PC-9 (cell line): ENCODE results near the gene MYH11. TPM values are rescaled to one million over a fixed set of nuclear protein-coding genes. Genes with fewer than 3 reads are reported as not detected.

Experiments
- BruUV-seq: library from RNA; stranded (reverse); fragments of 400-500 nt; replicated peaks from 2 replicates; lab custom pipeline; 2021; lab: Mats Ljungman, UMichigan
- CTCF ChIA-PET: fragments of 300-600 bp; sonication (Branson Sonifier 250); formaldehyde crosslinking; loops from one replicate; lab custom pipeline; 2022; ENCODE audit warnings: antibody characterized with exemption; lab: Charles Lee
- POLR2A ChIA-PET: fragments of 300-600 bp; sonication (Branson Sonifier 250); formaldehyde crosslinking; loops from one replicate; lab custom pipeline; 2022; ENCODE audit warnings: antibody characterized with exemption; ENCODE audit not compliant: unreplicated experiment; lab: Charles Lee
- DNase-seq, 2 experiments: peaks; one replicate each; pipeline versions ENCODE4 v3.0.0 to v3.0.0-alpha.2; 2015 to 2022; ENCODE audit warnings: mixed read lengths in 1 of 2
- H2AFZ ChIP-seq: fragments of 200-600 bp; sonication (generic); 2 replicates; pipeline ENCODE4 v1.8.1; 2017; ENCODE audit warnings: antibody characterized with exemption
- H3F3A ChIP-seq: fragments of 200-600 bp; sonication (generic); 2 replicates; pipeline ENCODE4 v1.8.1; 2017; ENCODE audit warnings: antibody characterized with exemption, mild to moderate bottlenecking, low read depth; ENCODE audit not compliant: insufficient read depth
- H3K27ac ChIP-seq: fragments of 200-600 bp; sonication (generic); 2 replicates; pipeline ENCODE4 v1.6.1; 2016; ENCODE audit warnings: mixed run types
- H3K27me3 ChIP-seq: fragments of 200-600 bp; sonication (generic); 2 replicates; pipeline ENCODE4 v1.6.1; 2016; ENCODE audit warnings: low read depth, mixed run types; ENCODE audit not compliant: insufficient read depth
- H3K36me3 ChIP-seq: fragments of 200-600 bp; sonication (generic); 2 replicates; pipeline ENCODE4 v1.6.1; 2016; ENCODE audit warnings: low read depth, mixed run types
- H3K4me1 ChIP-seq: fragments of 200-600 bp; sonication (generic); replicated peaks from 2 replicates; pipeline ENCODE4 v1.6.1; 2016; ENCODE audit warnings: mixed run types; ENCODE audit not compliant: insufficient read depth
- H3K4me2 ChIP-seq: fragments of 200-600 bp; sonication (generic); 2 replicates; pipeline ENCODE4 v1.6.1; 2017; ENCODE audit warnings: mixed run types
- H3K4me3 ChIP-seq: fragments of 200-600 bp; sonication (generic); 2 replicates; pipeline ENCODE4 v1.6.1; 2016; ENCODE audit warnings: mixed run types
- H3K79me2 ChIP-seq: fragments of 200-600 bp; sonication (generic); 2 replicates; pipeline ENCODE4 v1.6.1; 2017; ENCODE audit warnings: low read depth, mixed run types
- H3K9me2 ChIP-seq: fragments of 200-600 bp; sonication (generic); 2 replicates; pipeline ENCODE4 v1.8.1; 2017; ENCODE audit warnings: mild to moderate bottlenecking; ENCODE audit not compliant: insufficient read depth
- H3K9me3 ChIP-seq: fragments of 200-600 bp; sonication (generic); 2 replicates; pipeline ENCODE4 v1.8.1; 2016; ENCODE audit warnings: low read depth; ENCODE audit not compliant: insufficient read depth
- H4K20me1 ChIP-seq: fragments of 200-600 bp; sonication (generic); 2 replicates; pipeline ENCODE4 v1.8.1; 2017; ENCODE audit not compliant: insufficient read depth
- EZH2 ChIP-seq: fragments of 200-600 bp; sonication (generic); IDR thresholded peaks from 2 replicates; pipeline ENCODE4 v1.8.0; 2017; ENCODE audit warnings: antibody characterized with exemption, low read depth
- intact Hi-C: fragments of 100-400 bp; cut with micrococcal nuclease; formaldehyde crosslinking; loops from one replicate; pipeline ENCODE4 v1.10.0; 2022; ENCODE audit not compliant: unreplicated experiment
- total RNA-seq: library from RNA; stranded (reverse); gene quantifications from 2 replicates; pipeline ENCODE4 v1.2.3, GENCODE V29; 2021
- TF ChIP-seq, protein P1 (sequence below): fragments of 200-600 bp; sonication (generic); conservative IDR thresholded peaks from 2 replicates; pipeline ENCODE4 v1.6.1; 2017; ENCODE audit warnings: mixed run types, antibody characterized with exemption, mild to moderate bottlenecking, moderate library complexity

The MYH11 gene
- total RNA-seq, 1 experiment from 2014 or later, result 0.11 TPM

DNA sequence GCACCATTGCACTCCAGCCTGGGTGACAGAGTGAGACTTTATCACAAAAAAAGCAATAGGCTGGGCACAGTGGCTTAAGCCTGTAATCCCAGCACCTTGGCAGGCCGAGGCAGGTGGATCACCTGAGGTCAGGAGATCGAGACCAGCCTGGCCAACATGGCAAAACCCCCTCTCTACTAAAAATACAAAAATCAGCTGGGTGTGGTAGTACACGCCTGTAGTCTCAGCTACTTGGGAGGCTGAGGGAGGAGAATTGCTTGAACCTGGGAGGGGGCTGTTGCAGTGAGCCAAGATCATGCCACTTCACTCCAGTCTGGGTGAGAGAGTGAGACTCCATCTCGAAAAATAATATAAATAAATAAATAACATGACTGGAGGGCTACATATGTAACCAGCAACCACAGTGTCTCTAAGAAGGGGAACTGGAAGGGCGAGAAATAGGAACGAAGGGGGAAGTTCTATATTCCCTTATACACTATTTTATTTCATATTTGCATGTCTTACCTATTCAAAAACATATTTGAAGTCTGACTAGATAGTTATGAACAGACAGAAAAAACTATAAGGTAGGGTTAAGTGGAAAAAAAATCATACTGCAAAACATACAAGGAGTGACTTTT is 25.9 kb downstream of the MYH11 start:
- H3K79me2 ChIP-seq, result no peaks in the 10 kb centered on the region
- POLR2A ChIA-PET, result no interaction called here
- H3K27ac ChIP-seq, result no peak overlapping the region
- DNase-seq, result no peak
- no peaks in the 10 kb centered on the region for H3K9me2 ChIP-seq
- intact Hi-C loops, result no loop called here
- no peak overlapping the region for H3K4me3 ChIP-seq
- no peaks in the 10 kb centered on the region for H4K20me1 ChIP-seq
- H3K36me3 ChIP-seq, result no peaks in the 10 kb centered on the region
- H3K4me1 ChIP-seq, result no peaks in the 10 kb centered on the region
- H3F3A ChIP-seq, result no peaks in the 10 kb centered on the region
- H3K9me3 ChIP-seq, result no peaks in the 10 kb centered on the region
- no TSS peak for BruUV-seq
- TF ChIP-seq, protein P1, sequence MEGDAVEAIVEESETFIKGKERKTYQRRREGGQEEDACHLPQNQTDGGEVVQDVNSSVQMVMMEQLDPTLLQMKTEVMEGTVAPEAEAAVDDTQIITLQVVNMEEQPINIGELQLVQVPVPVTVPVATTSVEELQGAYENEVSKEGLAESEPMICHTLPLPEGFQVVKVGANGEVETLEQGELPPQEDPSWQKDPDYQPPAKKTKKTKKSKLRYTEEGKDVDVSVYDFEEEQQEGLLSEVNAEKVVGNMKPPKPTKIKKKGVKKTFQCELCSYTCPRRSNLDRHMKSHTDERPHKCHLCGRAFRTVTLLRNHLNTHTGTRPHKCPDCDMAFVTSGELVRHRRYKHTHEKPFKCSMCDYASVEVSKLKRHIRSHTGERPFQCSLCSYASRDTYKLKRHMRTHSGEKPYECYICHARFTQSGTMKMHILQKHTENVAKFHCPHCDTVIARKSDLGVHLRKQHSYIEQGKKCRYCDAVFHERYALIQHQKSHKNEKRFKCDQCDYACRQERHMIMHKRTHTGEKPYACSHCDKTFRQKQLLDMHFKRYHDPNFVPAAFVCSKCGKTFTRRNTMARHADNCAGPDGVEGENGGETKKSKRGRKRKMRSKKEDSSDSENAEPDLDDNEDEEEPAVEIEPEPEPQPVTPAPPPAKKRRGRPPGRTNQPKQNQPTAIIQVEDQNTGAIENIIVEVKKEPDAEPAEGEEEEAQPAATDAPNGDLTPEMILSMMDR, result no peak
- no peak for TF ChIP-seq EZH2
- H2AFZ ChIP-seq, result no peak overlapping the region
- CTCF ChIA-PET, result no interaction called here
- H3K4me2 ChIP-seq, result no peak overlapping the region
- no peaks in the 10 kb centered on the region for H3K27me3 ChIP-seq

DNA sequence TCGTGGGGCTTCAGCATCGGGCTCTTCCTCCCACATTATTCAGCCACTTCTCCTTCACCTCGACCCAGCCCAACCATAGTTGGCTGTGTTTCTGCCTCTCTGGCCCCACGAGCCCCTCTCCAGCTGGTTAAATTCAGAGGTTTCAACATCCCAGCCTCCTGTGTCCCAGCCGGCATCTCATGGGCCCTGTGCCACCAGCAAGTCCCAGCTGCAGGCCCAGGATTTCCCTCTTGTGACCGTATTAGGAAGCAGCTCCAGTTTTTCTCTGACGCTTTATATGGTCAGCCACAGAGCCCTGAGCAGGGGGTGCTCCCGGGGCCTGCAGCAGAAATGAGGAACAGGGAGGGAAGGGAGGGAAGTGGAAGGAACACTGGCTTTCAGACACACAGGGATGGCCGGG is 27.4 kb downstream of the MYH11 start:
- Histone ChIP-seq H3K27me3 (no peaks in the 10 kb centered on the region), H3K79me2 (no peaks in the 10 kb centered on the region), H3K4me3 (no peak overlapping the region), H3K9me3 (no peaks in the 10 kb centered on the region), H3K4me2 (no peak overlapping the region), H3K36me3 (no peaks in the 10 kb centered on the region), H2AFZ (no peak overlapping the region; the same call in 1 of the 2 replicates), H3K27ac (no peak overlapping the region), H3F3A (no peaks in the 10 kb centered on the region), H3K9me2 (no peaks in the 10 kb centered on the region), H3K4me1 (no peaks in the 10 kb centered on the region), H4K20me1 (no peaks in the 10 kb centered on the region)
- DNase-seq, result no peak
- TF ChIP-seq, protein P1, result no peak
- TF ChIP-seq EZH2, result no peak
- ChIA-PET POLR2A (no interaction called here), CTCF (no interaction called here)
- no TSS peak for BruUV-seq
- intact Hi-C loops, result no loop called here

DNA sequence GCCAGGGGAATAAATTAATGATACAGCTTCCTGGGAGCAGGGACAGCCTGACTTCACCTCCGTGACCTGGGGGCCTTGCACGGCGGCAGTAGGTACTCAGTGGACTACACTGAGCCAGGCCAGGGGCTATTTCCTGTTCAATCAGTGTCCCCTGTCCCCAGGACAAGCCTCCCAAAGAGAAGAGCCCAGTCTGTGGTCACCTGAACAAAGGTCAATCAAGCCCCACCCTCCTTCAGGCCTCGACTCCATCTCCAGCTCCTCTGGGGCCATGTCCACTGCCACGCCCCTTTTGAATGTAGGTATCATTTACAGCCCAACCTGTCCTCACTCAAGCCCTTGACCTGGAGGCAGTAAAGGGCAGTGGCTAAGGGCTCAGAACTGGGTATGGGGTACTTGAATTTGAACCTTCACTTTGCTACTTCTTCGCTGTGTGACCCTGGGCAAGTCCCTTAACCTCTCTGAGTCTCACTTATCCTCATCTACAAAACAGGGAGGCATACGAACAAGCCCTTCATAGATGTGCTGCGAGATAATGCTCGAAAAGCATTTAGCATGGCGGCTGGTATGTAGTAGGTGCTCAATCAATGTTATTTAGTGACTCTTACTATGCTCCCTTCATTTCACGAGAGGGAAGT is 29.0 kb downstream of the MYH11 start:
- H3K4me1 ChIP-seq, result no peaks in the 10 kb centered on the region
- POLR2A ChIA-PET, result no interaction called here
- no peaks in the 10 kb centered on the region for H3K9me2 ChIP-seq
- H3K4me2 ChIP-seq, result no peak overlapping the region
- H3F3A ChIP-seq, result no peaks in the 10 kb centered on the region
- TF ChIP-seq, protein P1, result no peak
- no peak for TF ChIP-seq EZH2
- CTCF ChIA-PET, result interaction anchor here (0.6 kb wide), 1 partner anchor 7 kb away, joined by 3 read pairs; no protein-coding TSS in a partner anchor
- intact Hi-C loops, result no loop called here
- H3K36me3 ChIP-seq, result no peaks in the 10 kb centered on the region
- no peak overlapping the region for H3K4me3 ChIP-seq
- no peak for DNase-seq
- no TSS peak for BruUV-seq
- no peaks in the 10 kb centered on the region for H3K27me3 ChIP-seq
- no peak overlapping the region for H3K27ac ChIP-seq
- no peak overlapping the region for H2AFZ ChIP-seq
- H4K20me1 ChIP-seq, result no peaks in the 10 kb centered on the region
- no peaks in the 10 kb centered on the region for H3K9me3 ChIP-seq
- no peaks in the 10 kb centered on the region for H3K79me2 ChIP-seq
